Vagina (tissue), 2 donors: ENCODE data around the gene KRT39. TPM values are rescaled to one million over a fixed set of nuclear protein-coding genes. Genes with fewer than 3 reads are reported as not detected.

ENCODE experiments used
- DNase-seq, 2 donors: peaks; one replicate each; pipeline ENCODE4 v3.0.0-alpha.2; 2017; ENCODE audit errors: extremely low spot score in 2 of 2
- H3K27ac ChIP-seq: fragments of 200-600 bp; sonication (generic); one replicate; pipeline ENCODE4 v1.5.1; 2019
- H3K27me3 ChIP-seq: fragments of 200-600 bp; sonication (generic); one replicate; pipeline ENCODE4 v1.5.1; 2019
- H3K36me3 ChIP-seq, 2 donors: fragments of 200-600 bp; sonication (generic); one replicate each; pipeline ENCODE4 v1.5.1; 2017 to 2019
- H3K4me1 ChIP-seq: fragments of 200-600 bp; sonication (generic); one replicate; pipeline ENCODE4 v1.5.1; 2019
- H3K4me3 ChIP-seq, 2 donors: fragments of 200-600 bp; sonication (generic); 1 replicate in 1 of 2; 2 replicates in 1 of 2; pipeline ENCODE4 v1.5.1; 2016 to 2019
- H3K9me3 ChIP-seq: fragments of 200-600 bp; sonication (generic); one replicate; pipeline ENCODE4 v1.5.1; 2019
- POLR2A ChIP-seq, 2 donors: fragments of 450-650 bp; IDR thresholded peaks; one replicate each; pipeline ENCODE4 v1.6.1; 2017; ENCODE audit warnings: antibody characterized with exemption in 2 of 2, mild to moderate bottlenecking in 2 of 2, moderate library complexity in 2 of 2
- POLR2AphosphoS5 ChIP-seq, 2 donors: sonication (generic); formaldehyde crosslinking; IDR thresholded peaks; one replicate each; pipeline ENCODE4 v1.9.0; 2017; ENCODE audit warnings: antibody characterized with exemption in 2 of 2, mild to moderate bottlenecking in 2 of 2, low read depth in 1 of 2; ENCODE audit not compliant: insufficient read depth in 1 of 2
- intact Hi-C: fragments of 100-400 bp; cut with DNase I; formaldehyde crosslinking; loops from one replicate; pipeline ENCODE4 v1.15.1; 2023
- total RNA-seq: library from RNA; depleted of rRNA; stranded (reverse); fragments of >200 nt; gene quantifications from one replicate; pipeline ENCODE4 v1.2.3, GENCODE V29; 2016
- TF ChIP-seq, protein P1 (sequence below), 3 experiments: fragments of 450-650 bp in 2 of 3; fragments of 200-600 bp in 1 of 3; sonication (generic) in 1 of 3; IDR thresholded peaks; one replicate each; pipeline ENCODE4 v1.5.1; 2017 to 2019; ENCODE audit warnings: antibody characterized with exemption in 3 of 3, mild to moderate bottlenecking in 2 of 3, moderate library complexity in 2 of 3

KRT39 gene
- total RNA-seq, 1 donor from 2014 or later, result not detected

DNA sequence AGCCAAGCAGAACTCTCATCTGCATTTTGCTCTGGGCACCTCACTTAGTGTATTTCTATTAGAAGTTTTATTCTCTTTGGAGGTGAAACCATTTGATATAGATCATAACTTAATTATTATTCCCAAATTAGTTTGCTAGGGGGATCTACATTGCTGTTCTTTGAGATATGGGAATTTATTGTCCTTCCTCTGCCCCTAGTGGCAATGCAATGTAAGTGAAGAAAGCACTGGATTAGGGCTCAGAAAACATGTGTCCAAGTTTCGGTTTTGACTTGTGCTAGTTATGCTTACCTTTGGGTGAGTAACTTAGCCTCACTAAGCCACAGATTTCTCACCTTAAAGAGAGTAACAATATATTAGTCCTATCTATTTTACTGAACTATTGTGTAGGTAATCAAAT, 2.9 kb downstream of the KRT39 start:
- H3K27me3 ChIP-seq, result no peaks in the 10 kb centered on the region
- H3K27ac ChIP-seq, result no peak overlapping the region
- H3K9me3 ChIP-seq, result no peaks in the 10 kb centered on the region
- no peak for DNase-seq
- intact Hi-C loops, result no loop called here
- H3K36me3 ChIP-seq, result no peaks in the 10 kb centered on the region
- TF ChIP-seq, protein P1, sequence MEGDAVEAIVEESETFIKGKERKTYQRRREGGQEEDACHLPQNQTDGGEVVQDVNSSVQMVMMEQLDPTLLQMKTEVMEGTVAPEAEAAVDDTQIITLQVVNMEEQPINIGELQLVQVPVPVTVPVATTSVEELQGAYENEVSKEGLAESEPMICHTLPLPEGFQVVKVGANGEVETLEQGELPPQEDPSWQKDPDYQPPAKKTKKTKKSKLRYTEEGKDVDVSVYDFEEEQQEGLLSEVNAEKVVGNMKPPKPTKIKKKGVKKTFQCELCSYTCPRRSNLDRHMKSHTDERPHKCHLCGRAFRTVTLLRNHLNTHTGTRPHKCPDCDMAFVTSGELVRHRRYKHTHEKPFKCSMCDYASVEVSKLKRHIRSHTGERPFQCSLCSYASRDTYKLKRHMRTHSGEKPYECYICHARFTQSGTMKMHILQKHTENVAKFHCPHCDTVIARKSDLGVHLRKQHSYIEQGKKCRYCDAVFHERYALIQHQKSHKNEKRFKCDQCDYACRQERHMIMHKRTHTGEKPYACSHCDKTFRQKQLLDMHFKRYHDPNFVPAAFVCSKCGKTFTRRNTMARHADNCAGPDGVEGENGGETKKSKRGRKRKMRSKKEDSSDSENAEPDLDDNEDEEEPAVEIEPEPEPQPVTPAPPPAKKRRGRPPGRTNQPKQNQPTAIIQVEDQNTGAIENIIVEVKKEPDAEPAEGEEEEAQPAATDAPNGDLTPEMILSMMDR (IDR thresholded peaks at IDR 0.05), result peak in 1 of 3 experiments; percentile 28
- TF ChIP-seq POLR2A (IDR thresholded peaks at IDR 0.05) (no peak), POLR2AphosphoS5 (IDR thresholded peaks at IDR 0.05; ENCODE audit: insufficient read depth in 1 of 2, low read depth in 1 of 2) (peak in 1 of 2 donors; percentile 52)
- no peak overlapping the region for H3K4me3 ChIP-seq
- H3K4me1 ChIP-seq, result peaks cover 26% of the 10 kb centered on the region

GRCh38 chr17:40962059-40962561, 4.6 kb downstream of the KRT39 start:
- H3K27ac ChIP-seq, result peak overlapping the region; percentile 58
- H3K27me3 ChIP-seq, result no peaks in the 10 kb centered on the region
- TF ChIP-seq POLR2AphosphoS5 (IDR thresholded peaks at IDR 0.05; ENCODE audit: insufficient read depth in 1 of 2, low read depth in 1 of 2) (no peak), POLR2A (IDR thresholded peaks at IDR 0.05) (no peak)
- TF ChIP-seq, protein P1 (IDR thresholded peaks at IDR 0.05), result no peak
- intact Hi-C loops, result no loop called here
- H3K4me3 ChIP-seq, result no peak overlapping the region
- peaks cover 41% of the 10 kb centered on the region for H3K4me1 ChIP-seq
- DNase-seq, result no peak
- no peaks in the 10 kb centered on the region for H3K36me3 ChIP-seq
- no peaks in the 10 kb centered on the region for H3K9me3 ChIP-seq

- peak in 1 of 2 donors; percentile 7 for TF ChIP-seq POLR2AphosphoS5 (IDR thresholded peaks at IDR 0.05; ENCODE audit: insufficient read depth in 1 of 2, low read depth in 1 of 2)
- no peak for TF ChIP-seq POLR2A (IDR thresholded peaks at IDR 0.05)
- TF ChIP-seq, protein P1 (IDR thresholded peaks at IDR 0.05), result no peak
- intact Hi-C loops, result no loop called here
- H3K27ac ChIP-seq, result peak overlapping the region; percentile 58
Observed at GRCh38 chr17:40961591-40961990, 5.2 kb downstream of the KRT39 start.

DNA sequence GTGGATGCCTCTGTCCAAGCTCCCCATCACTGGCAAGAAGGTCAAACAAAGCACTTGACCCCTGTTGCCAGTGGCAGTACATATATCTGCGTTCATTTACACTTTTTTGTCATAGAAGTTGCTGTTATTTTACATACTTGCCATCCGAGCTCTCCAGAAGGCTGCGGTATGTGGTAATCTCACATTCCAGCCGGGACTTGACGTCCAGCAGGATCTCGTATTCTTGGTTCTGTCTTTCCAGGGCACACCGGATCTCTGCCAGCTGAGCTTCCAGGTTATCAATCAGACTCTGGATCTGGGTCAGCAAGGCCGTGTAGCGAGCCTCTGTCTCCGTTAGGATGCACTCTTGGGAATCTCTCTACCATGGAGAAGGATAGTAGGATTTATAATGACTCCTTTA, 6.6 kb downstream of the KRT39 start:
- H3K4me3 ChIP-seq, result no peak overlapping the region
- peak overlapping the region; percentile 65 for H3K27ac ChIP-seq
- intact Hi-C loops, result no loop called here

More at GRCh38 chr17:40961591-40961990, 5.2 kb downstream of the KRT39 start:
- Histone ChIP-seq H3K4me1 (peaks cover 46% of the 10 kb centered on the region), H3K9me3 (no peaks in the 10 kb centered on the region), H3K36me3 (no peaks in the 10 kb centered on the region), H3K27me3 (no peaks in the 10 kb centered on the region), H3K4me3 (no peak overlapping the region)
- DNase-seq, result no peak

More for the DNA sequence above, 6.6 kb downstream of the KRT39 start:
- H3K36me3 ChIP-seq, result no peaks in the 10 kb centered on the region
- no peak for DNase-seq
- H3K27me3 ChIP-seq, result no peaks in the 10 kb centered on the region
- TF ChIP-seq, protein P1 (IDR thresholded peaks at IDR 0.05), result no peak
- TF ChIP-seq POLR2A (IDR thresholded peaks at IDR 0.05), result no peak
- no peak for TF ChIP-seq POLR2AphosphoS5 (IDR thresholded peaks at IDR 0.05; ENCODE audit: insufficient read depth in 1 of 2, low read depth in 1 of 2)
- H3K4me1 ChIP-seq, result peaks cover 53% of the 10 kb centered on the region
- H3K9me3 ChIP-seq, result no peaks in the 10 kb centered on the region
